Suprapubic skin (tissue), 4 donors: ENCODE data around the gene DSTYK. TPM values are rescaled to one million over a fixed set of nuclear protein-coding genes. Genes with fewer than 3 reads are reported as not detected.

Source experiments
- DNase-seq, 2 donors: peaks; one replicate each; pipeline ENCODE4 v3.0.0-alpha.2; 2019; ENCODE audit warnings: low spot score in 2 of 2
- H3K27ac ChIP-seq: fragments of 200-600 bp; sonication (generic); one replicate; pipeline ENCODE4 v1.5.1; 2019
- H3K27me3 ChIP-seq: fragments of 200-600 bp; sonication (generic); one replicate; pipeline ENCODE4 v1.5.1; 2019
- H3K36me3 ChIP-seq: fragments of 200-600 bp; sonication (generic); one replicate; pipeline ENCODE4 v1.5.1; 2019
- H3K4me1 ChIP-seq: fragments of 200-600 bp; sonication (generic); one replicate; pipeline ENCODE4 v1.5.1; 2019
- H3K4me3 ChIP-seq: fragments of 200-600 bp; sonication (generic); one replicate; pipeline ENCODE4 v1.5.1; 2019; ENCODE audit warnings: mild to moderate bottlenecking
- H3K9me3 ChIP-seq: fragments of 200-600 bp; sonication (generic); one replicate; pipeline ENCODE4 v1.5.1; 2019
- CTCF ChIP-seq, 2 donors: fragments of 200-600 bp in 1 of 2; fragments of 450-650 bp in 1 of 2; sonication (generic) in 1 of 2; IDR thresholded peaks; one replicate each; pipeline ENCODE4 v1.5.1; 2016 to 2019; ENCODE audit warnings: antibody characterized with exemption in 2 of 2, mild to moderate bottlenecking in 1 of 2, moderate library complexity in 1 of 2
- EP300 ChIP-seq: sonication (generic); formaldehyde crosslinking; IDR thresholded peaks from one replicate; pipeline ENCODE4 v1.6.1; 2017; ENCODE audit warnings: antibody characterized with exemption
- POLR2A ChIP-seq, 2 donors: fragments of 450-650 bp; IDR thresholded peaks; one replicate each; pipeline ENCODE4 v1.6.1; 2017; ENCODE audit warnings: antibody characterized with exemption in 2 of 2, mild to moderate bottlenecking in 2 of 2, moderate library complexity in 2 of 2
- POLR2AphosphoS5 ChIP-seq, 3 donors: sonication (generic); formaldehyde crosslinking; IDR thresholded peaks; one replicate each; pipeline ENCODE4 v1.6.1; 2017; ENCODE audit warnings: antibody characterized with exemption in 3 of 3
- WGBS: methylation state at CpG from one replicate; pipeline ENCODE4 v1.1.5; 2018; 5-methylcytosine and 5-hydroxymethylcytosine counted together
- total RNA-seq, 4 donors: library from RNA; depleted of rRNA; stranded (reverse); fragments of >200 nt; gene quantifications; one replicate each; pipeline ENCODE4 v1.1.0, GENCODE V29; 2016

Gene DSTYK, protein sequence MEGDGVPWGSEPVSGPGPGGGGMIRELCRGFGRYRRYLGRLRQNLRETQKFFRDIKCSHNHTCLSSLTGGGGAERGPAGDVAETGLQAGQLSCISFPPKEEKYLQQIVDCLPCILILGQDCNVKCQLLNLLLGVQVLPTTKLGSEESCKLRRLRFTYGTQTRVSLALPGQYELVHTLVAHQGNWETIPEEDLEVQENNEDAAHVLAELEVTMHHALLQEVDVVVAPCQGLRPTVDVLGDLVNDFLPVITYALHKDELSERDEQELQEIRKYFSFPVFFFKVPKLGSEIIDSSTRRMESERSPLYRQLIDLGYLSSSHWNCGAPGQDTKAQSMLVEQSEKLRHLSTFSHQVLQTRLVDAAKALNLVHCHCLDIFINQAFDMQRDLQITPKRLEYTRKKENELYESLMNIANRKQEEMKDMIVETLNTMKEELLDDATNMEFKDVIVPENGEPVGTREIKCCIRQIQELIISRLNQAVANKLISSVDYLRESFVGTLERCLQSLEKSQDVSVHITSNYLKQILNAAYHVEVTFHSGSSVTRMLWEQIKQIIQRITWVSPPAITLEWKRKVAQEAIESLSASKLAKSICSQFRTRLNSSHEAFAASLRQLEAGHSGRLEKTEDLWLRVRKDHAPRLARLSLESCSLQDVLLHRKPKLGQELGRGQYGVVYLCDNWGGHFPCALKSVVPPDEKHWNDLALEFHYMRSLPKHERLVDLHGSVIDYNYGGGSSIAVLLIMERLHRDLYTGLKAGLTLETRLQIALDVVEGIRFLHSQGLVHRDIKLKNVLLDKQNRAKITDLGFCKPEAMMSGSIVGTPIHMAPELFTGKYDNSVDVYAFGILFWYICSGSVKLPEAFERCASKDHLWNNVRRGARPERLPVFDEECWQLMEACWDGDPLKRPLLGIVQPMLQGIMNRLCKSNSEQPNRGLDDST
- total RNA-seq = 10 to 100 TPM; 12.3 to 19.5 (median 17.4) TPM

DNA sequence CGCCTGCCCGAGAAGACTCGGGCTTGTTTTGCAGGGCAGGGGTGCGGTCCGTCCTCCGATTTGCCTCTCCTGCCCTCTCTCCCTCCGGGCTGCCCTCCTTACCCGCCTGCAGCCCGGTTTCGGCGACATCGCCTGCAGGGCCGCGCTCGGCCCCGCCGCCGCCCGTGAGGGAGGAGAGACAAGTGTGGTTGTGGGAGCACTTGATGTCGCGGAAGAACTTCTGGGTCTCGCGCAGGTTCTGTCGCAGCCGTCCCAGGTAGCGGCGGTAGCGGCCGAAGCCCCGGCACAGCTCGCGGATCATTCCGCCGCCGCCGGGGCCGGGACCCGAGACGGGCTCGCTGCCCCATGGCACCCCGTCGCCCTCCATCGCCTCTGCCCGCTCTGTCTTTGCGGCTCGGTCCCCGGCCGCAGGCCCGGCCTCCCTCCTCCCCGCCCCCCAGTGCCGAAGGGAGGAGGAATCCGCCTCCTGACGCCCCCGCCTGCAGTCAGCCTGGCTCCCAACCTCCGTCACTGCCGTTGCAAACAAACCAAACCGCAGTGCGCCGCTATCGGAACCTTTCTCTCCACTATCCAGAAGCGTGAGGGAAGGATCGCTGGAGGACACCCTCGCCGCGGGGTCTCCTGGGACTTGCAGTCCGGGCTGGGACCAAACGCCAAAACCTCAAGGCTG lies at the start of gene DSTYK:
Gene DSTYK, minus strand, starts transcription at position 534 of the 670 bp plus-strand sequence. Its CDS starts 167 bp downstream, at position 367.
- H3K27me3 ChIP-seq = no peaks in the 10 kb centered on the region

DNA sequence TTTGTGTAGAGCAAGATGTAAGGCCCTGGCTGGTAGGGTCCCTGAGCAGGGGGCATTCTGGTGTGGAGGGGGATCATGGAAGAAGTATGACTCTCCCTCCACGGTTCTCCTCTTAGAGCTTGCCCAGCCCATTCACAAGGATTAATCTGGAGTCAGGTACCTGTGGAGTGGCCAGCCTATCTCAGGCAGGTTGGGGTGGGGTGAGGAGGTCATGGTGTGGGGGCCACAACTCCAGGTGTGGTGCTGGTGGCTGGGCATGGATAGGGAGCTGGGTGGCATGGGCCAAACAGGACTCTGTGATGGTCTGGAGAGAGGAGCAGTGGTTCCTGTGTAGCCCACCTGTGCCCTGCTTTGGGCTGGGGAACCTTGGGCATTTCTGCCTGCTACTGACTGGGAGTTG lies 48.5 kb upstream of the DSTYK start:
- WGBS = 83% methylated on average over 1 of the region's 1 CpG
- Histone ChIP-seq H3K9me3 (no peaks in the 10 kb centered on the region), H3K27ac (no peak overlapping the region), H3K4me1 (peaks cover 30% of the 10 kb centered on the region), H3K27me3 (no peaks in the 10 kb centered on the region), H3K4me3 (no peak overlapping the region), H3K36me3 (no peaks in the 10 kb centered on the region)
- TF ChIP-seq POLR2A (IDR thresholded peaks at IDR 0.05) = no peak
- no peak for TF ChIP-seq EP300
- no peak for TF ChIP-seq CTCF (IDR thresholded peaks at IDR 0.05)
- no peak for TF ChIP-seq POLR2AphosphoS5 (IDR thresholded peaks at IDR 0.05)
- DNase-seq = no peak

More for the DNA sequence above, at the start of gene DSTYK:
- Histone ChIP-seq H3K4me1 (peaks cover 28% of the 10 kb centered on the region), H3K36me3 (no peaks in the 10 kb centered on the region), H3K4me3 (peak within 1 kb of the TSS; percentile 89), H3K27ac (peak within 1 kb of the TSS; percentile 96), H3K9me3 (no peaks in the 10 kb centered on the region)
- peak; percentile 97 to 98 for DNase-seq
- WGBS = 0% methylated on average over 31 of the region's 67 CpGs
- TF ChIP-seq POLR2AphosphoS5 (IDR thresholded peaks at IDR 0.05) = peak in 2 of 3 donors; percentile 55 to 86
- no peak for TF ChIP-seq CTCF (IDR thresholded peaks at IDR 0.05)
- no peak for TF ChIP-seq EP300
- peak in 1 of 2 donors; percentile 55 for TF ChIP-seq POLR2A (IDR thresholded peaks at IDR 0.05)

- WGBS = 54% methylated on average over 10 of the region's 10 CpGs
- peaks cover 30% of the 10 kb centered on the region for H3K4me1 ChIP-seq
- H3K36me3 ChIP-seq = no peaks in the 10 kb centered on the region
- DNase-seq = no peak
- no peaks in the 10 kb centered on the region for H3K9me3 ChIP-seq
- TF ChIP-seq POLR2A (IDR thresholded peaks at IDR 0.05) = no peak
- no peak for TF ChIP-seq CTCF (IDR thresholded peaks at IDR 0.05)
- TF ChIP-seq POLR2AphosphoS5 (IDR thresholded peaks at IDR 0.05) = no peak
- no peak for TF ChIP-seq EP300
- no peak overlapping the region for H3K4me3 ChIP-seq
- no peaks in the 10 kb centered on the region for H3K27me3 ChIP-seq
- H3K27ac ChIP-seq = no peak overlapping the region
Observed at GRCh38 chr1:205259324-205259832, 47.9 kb upstream of the DSTYK start.

GRCh38 chr1:205258719-205259118 lies 47.2 kb upstream of the DSTYK start:
- WGBS = 78% methylated on average over 8 of the region's 8 CpGs
- Histone ChIP-seq H3K36me3 (no peaks in the 10 kb centered on the region), H3K27ac (peak overlapping the region; percentile 15), H3K4me3 (no peak overlapping the region), H3K4me1 (peaks cover 30% of the 10 kb centered on the region), H3K9me3 (no peaks in the 10 kb centered on the region), H3K27me3 (no peaks in the 10 kb centered on the region)
- TF ChIP-seq POLR2A (IDR thresholded peaks at IDR 0.05) (no peak), EP300 (no peak), POLR2AphosphoS5 (IDR thresholded peaks at IDR 0.05) (no peak), CTCF (IDR thresholded peaks at IDR 0.05) (no peak)
- no peak for DNase-seq
